Neural progenitor cell (in vitro differentiated cells): ENCODE data around the gene ITGA11.

Source experiments
- CTCF ChIP-seq: fragments of 200-600 bp; sonication (generic); IDR thresholded peaks from 2 replicates; pipeline ENCODE4 v1.5.1; 2017; ENCODE audit warnings: antibody characterized with exemption, mild to moderate bottlenecking
- EZH2 ChIP-seq: fragments of 200-600 bp; sonication (generic); IDR thresholded peaks from 2 replicates; pipeline ENCODE4 v1.6.1; 2017; ENCODE audit warnings: antibody characterized with exemption, mild to moderate bottlenecking, moderate library complexity
- EZH2phosphoT487 ChIP-seq: fragments of 200-600 bp; sonication (generic); IDR thresholded peaks from 2 replicates; pipeline ENCODE4 v1.6.1; 2017; ENCODE audit warnings: antibody characterized with exemption

- TF ChIP-seq CTCF (no peak), EZH2phosphoT487 (no peak), EZH2 (no peak)
Measured at GRCh38 chr15:68272721-68273271, 159.2 kb downstream of the ITGA11 start.
